ENCODE data around the gene TRIM45. TPM values are rescaled to one million over a fixed set of nuclear protein-coding genes. Genes with fewer than 3 reads are reported as not detected.

TRIM45 gene
- total RNA-seq, 2 experiments from 2014 or later = not detected

DNA sequence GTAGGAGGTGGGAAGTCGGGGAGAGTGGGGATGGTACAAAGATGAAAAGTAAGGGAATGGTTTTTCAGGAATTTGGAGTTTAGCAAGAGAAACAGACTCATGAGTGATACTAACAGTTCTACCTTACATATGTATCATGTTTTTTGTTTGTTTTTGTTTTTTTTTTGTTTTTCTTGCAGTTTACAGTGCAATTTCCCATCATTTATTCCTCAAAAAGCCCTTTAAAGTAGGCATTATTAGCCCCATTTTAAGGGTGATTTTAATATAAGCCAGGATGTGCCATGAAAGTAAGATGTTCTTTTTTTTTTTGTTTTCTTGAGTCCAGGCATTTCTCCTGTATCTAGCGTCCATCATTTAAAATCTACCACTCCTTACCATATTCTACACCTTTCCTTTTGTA lies 13.8 kb upstream of the TRIM45 start:
- no peak for DNase-seq (ENCODE audit: low spot score)
- no peaks in the 10 kb centered on the region for H3K36me3 ChIP-seq (ENCODE audit: insufficient read depth, low read length)
- no peaks in the 10 kb centered on the region for H3K79me2 ChIP-seq (ENCODE audit: insufficient read depth, low read depth, low read length)
- no peak for TF ChIP-seq EZH2phosphoT487 (IDR thresholded peaks at IDR 0.05; ENCODE audit: borderline replicate concordance, low read depth, low read length)
- TF ChIP-seq, protein P1, sequence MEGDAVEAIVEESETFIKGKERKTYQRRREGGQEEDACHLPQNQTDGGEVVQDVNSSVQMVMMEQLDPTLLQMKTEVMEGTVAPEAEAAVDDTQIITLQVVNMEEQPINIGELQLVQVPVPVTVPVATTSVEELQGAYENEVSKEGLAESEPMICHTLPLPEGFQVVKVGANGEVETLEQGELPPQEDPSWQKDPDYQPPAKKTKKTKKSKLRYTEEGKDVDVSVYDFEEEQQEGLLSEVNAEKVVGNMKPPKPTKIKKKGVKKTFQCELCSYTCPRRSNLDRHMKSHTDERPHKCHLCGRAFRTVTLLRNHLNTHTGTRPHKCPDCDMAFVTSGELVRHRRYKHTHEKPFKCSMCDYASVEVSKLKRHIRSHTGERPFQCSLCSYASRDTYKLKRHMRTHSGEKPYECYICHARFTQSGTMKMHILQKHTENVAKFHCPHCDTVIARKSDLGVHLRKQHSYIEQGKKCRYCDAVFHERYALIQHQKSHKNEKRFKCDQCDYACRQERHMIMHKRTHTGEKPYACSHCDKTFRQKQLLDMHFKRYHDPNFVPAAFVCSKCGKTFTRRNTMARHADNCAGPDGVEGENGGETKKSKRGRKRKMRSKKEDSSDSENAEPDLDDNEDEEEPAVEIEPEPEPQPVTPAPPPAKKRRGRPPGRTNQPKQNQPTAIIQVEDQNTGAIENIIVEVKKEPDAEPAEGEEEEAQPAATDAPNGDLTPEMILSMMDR (conservative IDR thresholded peaks at IDR 0.05; ENCODE audit: low read length) = no peak
- no peaks in the 10 kb centered on the region for H3K9me3 ChIP-seq (ENCODE audit: low read length)
- H3K4me1 ChIP-seq (ENCODE audit: insufficient read depth, low read length, poor library complexity, severe bottlenecking) = no peaks in the 10 kb centered on the region
- no peaks in the 10 kb centered on the region for H4K20me1 ChIP-seq (ENCODE audit: insufficient read depth, low read length)
- ChIA-PET POLR2A (interaction anchor here (1.2 kb wide), 1 partner anchor 11 kb away, joined by 3 read pairs; no protein-coding TSS in a partner anchor), CTCF (ENCODE audit: unreplicated experiment) (no interaction called here)
- no peak overlapping the region for H3K4me3 ChIP-seq (ENCODE audit: low read depth, low read length, poor library complexity, severe bottlenecking)
- BruUV-seq (replicated peaks) = no TSS peak
- H3K27ac ChIP-seq (ENCODE audit: low read depth, low read length, poor library complexity, severe bottlenecking) = no peak overlapping the region
- H3K9me2 ChIP-seq (ENCODE audit: insufficient read depth, low read length) = no peaks in the 10 kb centered on the region
- no peak overlapping the region for H2AFZ ChIP-seq (ENCODE audit: low read length)
- intact Hi-C loops (cut with micrococcal nuclease; ENCODE audit: unreplicated experiment) = no loop called here
- no peak overlapping the region for H3K4me2 ChIP-seq (ENCODE audit: low read length)

DNA sequence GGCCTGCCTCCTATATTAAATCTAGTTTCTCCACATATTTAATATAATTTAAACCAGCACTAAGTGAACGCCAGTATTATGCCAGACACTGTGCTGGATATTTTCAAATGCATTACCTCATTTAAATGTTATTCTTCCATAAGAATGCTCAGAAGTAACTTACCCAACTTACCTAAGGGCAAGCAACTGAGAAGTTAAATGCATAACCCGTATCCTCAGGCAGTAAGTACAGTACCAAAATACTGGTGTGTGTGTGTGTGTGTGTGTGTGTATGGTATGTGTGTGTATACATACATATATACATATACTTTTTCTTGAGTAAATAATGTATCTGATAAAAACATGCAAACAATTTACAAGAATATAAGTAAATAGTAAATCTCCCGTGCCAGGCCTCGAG lies 9.0 kb upstream of the TRIM45 start:
- no peaks in the 10 kb centered on the region for H3K9me2 ChIP-seq (ENCODE audit: insufficient read depth, low read length)
- no peak overlapping the region for H2AFZ ChIP-seq (ENCODE audit: low read length)
- POLR2A ChIA-PET = no interaction called here
- no peaks in the 10 kb centered on the region for H3K79me2 ChIP-seq (ENCODE audit: insufficient read depth, low read depth, low read length)
- no peak overlapping the region for H3K27ac ChIP-seq (ENCODE audit: low read depth, low read length, poor library complexity, severe bottlenecking)
- H3K9me3 ChIP-seq (ENCODE audit: low read length) = no peaks in the 10 kb centered on the region
- no peaks in the 10 kb centered on the region for H3K36me3 ChIP-seq (ENCODE audit: insufficient read depth, low read length)
- H3K4me2 ChIP-seq (ENCODE audit: low read length) = no peak overlapping the region
- no TSS peak for BruUV-seq (replicated peaks)
- CTCF ChIA-PET (ENCODE audit: unreplicated experiment) = no interaction called here
- H3K4me3 ChIP-seq (ENCODE audit: low read depth, low read length, poor library complexity, severe bottlenecking) = no peak overlapping the region
- TF ChIP-seq, protein P1 (conservative IDR thresholded peaks at IDR 0.05; ENCODE audit: low read length) = no peak
- no peak for TF ChIP-seq EZH2phosphoT487 (IDR thresholded peaks at IDR 0.05; ENCODE audit: borderline replicate concordance, low read depth, low read length)
- DNase-seq (ENCODE audit: low spot score) = no peak
- H4K20me1 ChIP-seq (ENCODE audit: insufficient read depth, low read length) = no peaks in the 10 kb centered on the region
- intact Hi-C loops (cut with micrococcal nuclease; ENCODE audit: unreplicated experiment) = no loop called here
- H3K4me1 ChIP-seq (ENCODE audit: insufficient read depth, low read length, poor library complexity, severe bottlenecking) = no peaks in the 10 kb centered on the region

DNA sequence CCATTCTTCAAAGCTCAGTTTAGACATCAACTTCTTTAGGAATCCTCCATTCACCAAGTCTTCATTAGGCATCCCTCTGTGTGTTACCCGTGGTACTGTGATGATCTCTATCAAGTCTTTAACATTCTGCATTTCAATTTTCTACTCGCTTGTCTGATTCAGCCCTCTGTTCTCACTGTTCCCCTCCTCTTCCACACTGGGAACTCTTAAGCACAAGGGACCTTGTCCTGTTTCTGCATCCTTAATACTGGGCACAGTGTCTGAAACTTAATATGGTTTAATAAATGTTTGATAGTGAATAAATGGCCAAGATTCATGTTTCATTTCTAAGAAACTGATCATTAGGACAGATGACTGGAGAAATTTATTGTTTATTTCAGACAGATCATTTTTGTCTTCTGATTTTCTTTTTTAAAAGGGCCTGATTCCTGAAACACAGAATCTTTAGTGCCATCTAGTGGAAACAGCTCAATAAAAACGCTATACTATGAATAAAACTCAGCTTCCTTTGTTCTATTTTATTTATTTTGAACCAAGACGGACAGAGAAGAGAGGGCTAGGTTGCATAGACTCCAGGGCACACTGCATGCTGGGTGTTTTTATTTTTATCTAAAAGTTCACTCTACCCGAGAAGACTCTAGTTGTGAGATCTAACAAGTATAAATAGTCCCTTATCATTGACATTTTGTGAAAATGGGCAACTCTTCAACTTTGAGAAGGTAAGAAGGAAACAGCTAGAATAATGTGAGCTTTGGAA lies 7.0 kb upstream of the TRIM45 start:
- no TSS peak for BruUV-seq (replicated peaks)
- no peaks in the 10 kb centered on the region for H3K9me2 ChIP-seq (ENCODE audit: insufficient read depth, low read length)
- TF ChIP-seq EZH2phosphoT487 (IDR thresholded peaks at IDR 0.05; ENCODE audit: borderline replicate concordance, low read depth, low read length) = no peak
- TF ChIP-seq, protein P1 (conservative IDR thresholded peaks at IDR 0.05; ENCODE audit: low read length) = peak; percentile 85
- no peak overlapping the region for H2AFZ ChIP-seq (ENCODE audit: low read length)
- no peak overlapping the region for H3K27ac ChIP-seq (ENCODE audit: low read depth, low read length, poor library complexity, severe bottlenecking)
- H3K9me3 ChIP-seq (ENCODE audit: low read length) = no peaks in the 10 kb centered on the region
- intact Hi-C loops (cut with micrococcal nuclease; ENCODE audit: unreplicated experiment) = no loop called here
- POLR2A ChIA-PET = interaction anchor here (1.1 kb wide), 1 partner anchor 31 kb away, joined by 5 read pairs; no protein-coding TSS in a partner anchor
- no peak overlapping the region for H3K4me2 ChIP-seq (ENCODE audit: low read length)
- H3K79me2 ChIP-seq (ENCODE audit: insufficient read depth, low read depth, low read length) = no peaks in the 10 kb centered on the region
- CTCF ChIA-PET (ENCODE audit: unreplicated experiment) = interaction anchor here (0.9 kb wide), 1 partner anchor 48 kb away, joined by 3 read pairs; no protein-coding TSS in a partner anchor
- H3K4me3 ChIP-seq (ENCODE audit: low read depth, low read length, poor library complexity, severe bottlenecking) = no peak overlapping the region
- H3K4me1 ChIP-seq (ENCODE audit: insufficient read depth, low read length, poor library complexity, severe bottlenecking) = no peaks in the 10 kb centered on the region
- H4K20me1 ChIP-seq (ENCODE audit: insufficient read depth, low read length) = no peaks in the 10 kb centered on the region
- DNase-seq (ENCODE audit: low spot score) = peak; percentile 39
- H3K36me3 ChIP-seq (ENCODE audit: insufficient read depth, low read length) = no peaks in the 10 kb centered on the region

All from OCI-LY7 (cell line).